ENCODE data around the gene BMAL2.

The BMAL2 gene

DNA sequence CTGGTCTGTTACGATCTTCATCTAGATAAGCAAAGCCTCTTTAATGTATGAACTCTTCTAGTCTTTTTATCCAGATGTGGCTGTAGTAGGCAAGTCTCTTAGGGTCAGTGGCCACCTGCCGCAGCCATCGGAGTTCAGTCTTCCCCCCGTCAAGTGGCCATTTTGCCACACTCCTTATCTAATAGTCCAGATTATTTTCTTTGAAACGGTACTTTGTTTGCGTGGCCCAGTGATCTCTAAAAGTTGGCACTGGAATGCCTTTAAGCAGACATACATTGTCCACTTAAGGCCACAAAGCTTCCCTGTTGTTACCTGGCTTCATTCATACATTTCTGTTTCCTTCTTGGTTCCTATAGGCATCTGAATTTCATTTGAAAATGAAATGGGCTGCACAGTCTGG is 36.0 kb upstream of the BMAL2 start:
- TF ChIP-seq RAD21 (IDR thresholded peaks at IDR 0.05; ENCODE audit: low read depth): no peak
- no peak for TF ChIP-seq EP300 (IDR thresholded peaks at IDR 0.05; ENCODE audit: borderline replicate concordance)
- no peak for TF ChIP-seq FOXM1 (IDR thresholded peaks at IDR 0.05; ENCODE audit: borderline replicate concordance, low read depth)
- no peak for TF ChIP-seq TEAD4 (IDR thresholded peaks at IDR 0.05)
- TF ChIP-seq CREB1 (IDR thresholded peaks at IDR 0.05; ENCODE audit: low read depth): no peak
- TF ChIP-seq, protein P1, sequence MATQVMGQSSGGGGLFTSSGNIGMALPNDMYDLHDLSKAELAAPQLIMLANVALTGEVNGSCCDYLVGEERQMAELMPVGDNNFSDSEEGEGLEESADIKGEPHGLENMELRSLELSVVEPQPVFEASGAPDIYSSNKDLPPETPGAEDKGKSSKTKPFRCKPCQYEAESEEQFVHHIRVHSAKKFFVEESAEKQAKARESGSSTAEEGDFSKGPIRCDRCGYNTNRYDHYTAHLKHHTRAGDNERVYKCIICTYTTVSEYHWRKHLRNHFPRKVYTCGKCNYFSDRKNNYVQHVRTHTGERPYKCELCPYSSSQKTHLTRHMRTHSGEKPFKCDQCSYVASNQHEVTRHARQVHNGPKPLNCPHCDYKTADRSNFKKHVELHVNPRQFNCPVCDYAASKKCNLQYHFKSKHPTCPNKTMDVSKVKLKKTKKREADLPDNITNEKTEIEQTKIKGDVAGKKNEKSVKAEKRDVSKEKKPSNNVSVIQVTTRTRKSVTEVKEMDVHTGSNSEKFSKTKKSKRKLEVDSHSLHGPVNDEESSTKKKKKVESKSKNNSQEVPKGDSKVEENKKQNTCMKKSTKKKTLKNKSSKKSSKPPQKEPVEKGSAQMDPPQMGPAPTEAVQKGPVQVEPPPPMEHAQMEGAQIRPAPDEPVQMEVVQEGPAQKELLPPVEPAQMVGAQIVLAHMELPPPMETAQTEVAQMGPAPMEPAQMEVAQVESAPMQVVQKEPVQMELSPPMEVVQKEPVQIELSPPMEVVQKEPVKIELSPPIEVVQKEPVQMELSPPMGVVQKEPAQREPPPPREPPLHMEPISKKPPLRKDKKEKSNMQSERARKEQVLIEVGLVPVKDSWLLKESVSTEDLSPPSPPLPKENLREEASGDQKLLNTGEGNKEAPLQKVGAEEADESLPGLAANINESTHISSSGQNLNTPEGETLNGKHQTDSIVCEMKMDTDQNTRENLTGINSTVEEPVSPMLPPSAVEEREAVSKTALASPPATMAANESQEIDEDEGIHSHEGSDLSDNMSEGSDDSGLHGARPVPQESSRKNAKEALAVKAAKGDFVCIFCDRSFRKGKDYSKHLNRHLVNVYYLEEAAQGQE (IDR thresholded peaks at IDR 0.05; ENCODE audit: low read depth): no peak
- TF ChIP-seq ZBTB7A (IDR thresholded peaks at IDR 0.05; ENCODE audit: low read depth): no peak
- TF ChIP-seq, protein P2, sequence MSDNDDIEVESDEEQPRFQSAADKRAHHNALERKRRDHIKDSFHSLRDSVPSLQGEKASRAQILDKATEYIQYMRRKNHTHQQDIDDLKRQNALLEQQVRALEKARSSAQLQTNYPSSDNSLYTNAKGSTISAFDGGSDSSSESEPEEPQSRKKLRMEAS (IDR thresholded peaks at IDR 0.05): no peak
- no peak for TF ChIP-seq EGR1 (IDR thresholded peaks at IDR 0.05)
- no peak for TF ChIP-seq TCF12 (IDR thresholded peaks at IDR 0.05; ENCODE audit: low read depth)
- no peak for TF ChIP-seq CEBPB (IDR thresholded peaks at IDR 0.05)
- no peak for TF ChIP-seq YY1 (IDR thresholded peaks at IDR 0.05; ENCODE audit: low read depth)

DNA sequence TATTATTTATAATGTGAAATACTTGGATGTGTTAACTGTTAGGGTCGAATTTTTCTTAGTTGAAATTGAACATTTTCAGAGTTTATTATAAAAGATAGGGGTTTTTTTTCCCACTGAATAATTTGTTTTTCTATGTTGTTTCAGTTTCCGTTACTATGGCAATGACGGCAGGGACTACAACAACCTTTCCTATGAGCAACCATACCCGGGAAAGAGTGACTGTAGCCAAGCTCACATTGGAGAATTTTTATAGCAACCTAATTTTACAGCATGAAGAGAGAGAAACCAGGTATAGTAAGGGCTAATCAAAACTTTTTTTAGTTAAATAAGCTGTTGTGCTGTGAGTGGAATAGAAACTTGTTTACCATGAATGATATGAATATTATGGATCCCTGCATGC is 35.1 kb upstream of the BMAL2 start:
- TF ChIP-seq NFIC (IDR thresholded peaks at IDR 0.05) (no peak), TEAD4 (IDR thresholded peaks at IDR 0.05) (no peak), YY1 (IDR thresholded peaks at IDR 0.05; ENCODE audit: low read depth) (no peak), TCF12 (IDR thresholded peaks at IDR 0.05; ENCODE audit: low read depth) (no peak), FOXM1 (IDR thresholded peaks at IDR 0.05; ENCODE audit: borderline replicate concordance, low read depth) (no peak), EP300 (IDR thresholded peaks at IDR 0.05; ENCODE audit: borderline replicate concordance) (no peak), ZBTB7A (IDR thresholded peaks at IDR 0.05; ENCODE audit: low read depth) (no peak), EGR1 (IDR thresholded peaks at IDR 0.05) (no peak), CEBPB (IDR thresholded peaks at IDR 0.05) (no peak)

DNA sequence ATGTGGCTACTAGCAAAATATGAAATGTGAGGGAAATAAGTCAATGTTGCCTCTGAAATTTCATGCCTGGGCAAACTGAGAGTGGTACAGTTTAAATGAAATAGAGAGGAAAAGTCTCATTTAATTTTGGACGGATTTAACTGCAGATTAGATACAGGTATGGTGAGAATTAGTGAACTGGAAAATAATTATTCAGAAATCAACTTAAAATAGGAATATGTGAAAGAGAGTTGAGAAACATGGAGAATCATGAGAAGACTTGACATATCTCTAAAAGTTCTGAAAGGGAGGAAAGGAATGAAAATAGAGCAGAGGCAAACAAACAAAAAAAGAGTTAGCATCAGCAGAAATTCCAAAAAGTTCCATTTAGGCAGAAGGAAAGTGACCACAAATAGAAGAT is 33.5 kb upstream of the BMAL2 start:
- TF ChIP-seq TAF1 (IDR thresholded peaks at IDR 0.05; ENCODE audit: low read depth): no peak
- no peak for TF ChIP-seq TCF12 (IDR thresholded peaks at IDR 0.05; ENCODE audit: low read depth)
- TF ChIP-seq TEAD4 (IDR thresholded peaks at IDR 0.05): no peak
- no peak for TF ChIP-seq EP300 (IDR thresholded peaks at IDR 0.05; ENCODE audit: borderline replicate concordance)
- TF ChIP-seq CREB1 (IDR thresholded peaks at IDR 0.05; ENCODE audit: low read depth): no peak
- TF ChIP-seq EGR1 (IDR thresholded peaks at IDR 0.05): no peak
- no peak for TF ChIP-seq FOXM1 (IDR thresholded peaks at IDR 0.05; ENCODE audit: borderline replicate concordance, low read depth)
- no peak for TF ChIP-seq ZBTB7A (IDR thresholded peaks at IDR 0.05; ENCODE audit: low read depth)
- TF ChIP-seq CEBPB (IDR thresholded peaks at IDR 0.05): no peak
- TF ChIP-seq, protein P1 (IDR thresholded peaks at IDR 0.05; ENCODE audit: low read depth): no peak
- no peak for TF ChIP-seq NFIC (IDR thresholded peaks at IDR 0.05)
- TF ChIP-seq, protein P2 (IDR thresholded peaks at IDR 0.05): no peak
- TF ChIP-seq RAD21 (IDR thresholded peaks at IDR 0.05; ENCODE audit: low read depth): no peak
- no peak for TF ChIP-seq YY1 (IDR thresholded peaks at IDR 0.05; ENCODE audit: low read depth)
- TF ChIP-seq, protein P3, sequence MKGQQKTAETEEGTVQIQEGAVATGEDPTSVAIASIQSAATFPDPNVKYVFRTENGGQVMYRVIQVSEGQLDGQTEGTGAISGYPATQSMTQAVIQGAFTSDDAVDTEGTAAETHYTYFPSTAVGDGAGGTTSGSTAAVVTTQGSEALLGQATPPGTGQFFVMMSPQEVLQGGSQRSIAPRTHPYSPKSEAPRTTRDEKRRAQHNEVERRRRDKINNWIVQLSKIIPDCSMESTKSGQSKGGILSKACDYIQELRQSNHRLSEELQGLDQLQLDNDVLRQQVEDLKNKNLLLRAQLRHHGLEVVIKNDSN (IDR thresholded peaks at IDR 0.05): no peak

DNA sequence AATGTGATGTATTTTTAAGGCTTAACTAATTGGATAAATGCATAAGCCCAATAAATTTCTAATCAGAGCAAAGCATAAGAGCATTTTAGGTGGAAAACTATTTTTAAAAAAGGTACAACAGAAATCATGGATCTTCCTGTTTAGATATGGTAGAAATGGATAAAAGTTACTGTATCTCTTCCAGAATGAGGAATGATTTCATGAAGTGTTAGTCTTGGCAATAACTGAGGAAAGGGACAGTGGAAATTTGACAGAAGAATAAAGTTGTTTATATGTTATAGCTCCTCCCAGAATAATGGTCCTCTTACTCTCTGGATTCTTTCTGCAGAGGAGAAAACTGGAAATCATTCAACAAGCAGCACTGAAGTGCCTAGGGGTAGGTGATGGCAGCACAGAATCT is 32.4 kb upstream of the BMAL2 start:
- TF ChIP-seq, protein P3 (IDR thresholded peaks at IDR 0.05): no peak
- no peak for TF ChIP-seq ZBTB7A (IDR thresholded peaks at IDR 0.05; ENCODE audit: low read depth)
- TF ChIP-seq TAF1 (IDR thresholded peaks at IDR 0.05; ENCODE audit: low read depth): no peak
- TF ChIP-seq EGR1 (IDR thresholded peaks at IDR 0.05): no peak
- TF ChIP-seq CREB1 (IDR thresholded peaks at IDR 0.05; ENCODE audit: low read depth): no peak
- TF ChIP-seq NFIC (IDR thresholded peaks at IDR 0.05): no peak
- TF ChIP-seq, protein P2 (IDR thresholded peaks at IDR 0.05): no peak
- TF ChIP-seq TEAD4 (IDR thresholded peaks at IDR 0.05): no peak
- TF ChIP-seq RAD21 (IDR thresholded peaks at IDR 0.05; ENCODE audit: low read depth): no peak
- TF ChIP-seq, protein P1 (IDR thresholded peaks at IDR 0.05; ENCODE audit: low read depth): no peak
- TF ChIP-seq FOXM1 (IDR thresholded peaks at IDR 0.05; ENCODE audit: borderline replicate concordance, low read depth): no peak
- TF ChIP-seq TCF12 (IDR thresholded peaks at IDR 0.05; ENCODE audit: low read depth): no peak
- TF ChIP-seq EP300 (IDR thresholded peaks at IDR 0.05; ENCODE audit: borderline replicate concordance): no peak
- TF ChIP-seq YY1 (IDR thresholded peaks at IDR 0.05; ENCODE audit: low read depth): no peak
- no peak for TF ChIP-seq CEBPB (IDR thresholded peaks at IDR 0.05)

Data from Ishikawa (cell line).